Aorta (tissue), 5 donors: ENCODE results near the gene BICDL1. TPM values are rescaled to one million over a fixed set of nuclear protein-coding genes. Genes with fewer than 3 reads are reported as not detected.

Source experiments
- ATAC-seq: fragments of 200-7000 bp; cut with Tn5 transposase; one replicate; pipeline ENCODE4 v1.9.1; 2022; ENCODE audit warnings: moderate library complexity; ENCODE audit not compliant: low FRiP score
- DNase-seq, 2 donors: peaks; one replicate each; pipeline ENCODE4 v3.0.0-alpha.2; 2020
- H3K27ac ChIP-seq, 2 donors: one replicate each; pipeline ENCODE4 v1.5.1; 2013; ENCODE audit warnings: low read length in 2 of 2, mild to moderate bottlenecking in 2 of 2, moderate library complexity in 2 of 2, control low read depth in 1 of 2, inconsistent platforms in 1 of 2, low read depth in 1 of 2
- H3K27me3 ChIP-seq, 2 donors: one replicate each; pipeline ENCODE4 v1.6.1; 2013; ENCODE audit warnings: control low read depth in 1 of 2, low read length in 1 of 2, mild to moderate bottlenecking in 1 of 2, moderate library complexity in 1 of 2; ENCODE audit not compliant: insufficient read depth in 2 of 2, control insufficient read depth in 1 of 2
- H3K36me3 ChIP-seq, 2 donors: one replicate each; pipeline ENCODE4 v1.6.1; 2013; ENCODE audit warnings: control low read depth in 1 of 2, low read length in 1 of 2, mild to moderate bottlenecking in 1 of 2; ENCODE audit not compliant: insufficient read depth in 2 of 2, control insufficient read depth in 1 of 2
- H3K4me1 ChIP-seq, 2 donors: one replicate each; pipeline ENCODE4 v1.6.1; 2013; ENCODE audit warnings: low read length in 2 of 2, control low read depth in 1 of 2, mild to moderate bottlenecking in 1 of 2, moderate library complexity in 1 of 2; ENCODE audit not compliant: insufficient read depth in 2 of 2, control insufficient read depth in 1 of 2
- H3K4me3 ChIP-seq, 2 donors: one replicate each; pipeline ENCODE4 v1.5.1; 2013; ENCODE audit warnings: low read length in 2 of 2, control low read depth in 1 of 2, mild to moderate bottlenecking in 1 of 2
- H3K9me3 ChIP-seq: one replicate; pipeline ENCODE4 v1.6.1; 2013; ENCODE audit warnings: mild to moderate bottlenecking, low read length; ENCODE audit not compliant: control insufficient read depth
- WGBS, 2 donors: extraction: QIAGEN DNeasy Blood & Tissue Kit; methylation state at CpG; one replicate each; pipeline ENCODE4 v1.1.7; 2013; 5-methylcytosine and 5-hydroxymethylcytosine counted together
- intact Hi-C, 2 donors: fragments of 100-400 bp; cut with DNase I; formaldehyde crosslinking; loops; one replicate each; pipeline versions ENCODE4 v1.14.2 to v1.15.0; 2022
- polyA plus RNA-seq, 2 donors: library from polyadenylated mRNA; stranded (reverse); fragments of 200-250 nt; gene quantifications; one replicate each; pipeline ENCODE4 v1.2.3, GENCODE V29; 2013
- total RNA-seq, 2 donors: library from RNA; stranded (reverse); fragmentation: NEBNext Ultra II Directional; extraction: Animal tissue kit (Norgen Biotek cat#: 25700); gene quantifications; one replicate each; pipeline ENCODE4 v1.2.1, GENCODE V29; 2021
- donor health status: healthy with polysubstance abuse.
- donor health status: Bipolar disorder and iron deficiency.
- donor health status: DM: no; HTN: no; CAD: no.
- donor health status: DM: no; HTN: no; CAD: no.
- donor health status: DM: yes; HTN: yes; CAD: no.

BICDL1 gene
- total and polyA plus RNA-seq, 4 donors = 0.36 to 1.7 (median 1.3) TPM

DNA sequence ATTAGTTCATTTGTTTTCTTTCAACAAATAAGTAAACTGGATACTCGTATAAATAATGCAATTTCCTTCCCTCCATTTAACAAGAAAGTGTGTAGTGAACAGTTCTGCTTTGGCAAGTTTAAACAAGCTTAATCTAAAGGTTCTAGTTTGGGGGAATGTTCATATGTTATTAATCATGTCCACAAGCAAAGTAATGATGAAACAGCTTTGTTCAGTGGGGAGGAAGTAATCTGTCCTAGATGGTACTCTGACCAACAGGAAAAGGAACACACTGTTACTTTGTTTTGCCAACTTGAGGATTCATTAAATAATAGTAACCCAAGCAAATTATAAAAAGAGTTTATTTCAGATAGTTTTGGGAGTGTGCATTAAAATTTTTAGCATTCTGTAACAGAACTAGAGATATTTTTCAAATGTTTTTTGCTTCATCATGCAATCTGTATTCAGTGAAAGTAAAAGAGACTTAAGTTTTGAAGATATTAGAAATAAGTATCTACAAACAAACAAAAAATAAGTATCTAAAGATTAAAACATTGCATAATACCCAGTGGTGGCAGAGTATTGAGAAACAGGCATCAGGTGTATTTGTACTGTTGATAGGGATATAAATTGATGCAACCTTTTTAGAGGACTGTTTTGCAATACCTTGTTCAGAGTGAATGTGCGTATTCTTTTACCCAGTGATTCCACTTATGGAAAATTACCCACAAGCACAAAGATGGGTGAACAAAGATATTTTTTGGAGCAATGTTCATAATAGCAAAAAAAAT, 66.4 kb downstream of the BICDL1 start:
- Histone ChIP-seq H3K36me3 (no peaks in the 10 kb centered on the region), H3K4me3 (no peak overlapping the region), H3K27me3 (no peaks in the 10 kb centered on the region), H3K27ac (no peak overlapping the region), H3K9me3 (no peaks in the 10 kb centered on the region), H3K4me1 (no peaks in the 10 kb centered on the region)
- ATAC-seq (no peak), DNase-seq (no peak)
- intact Hi-C loops = no loop called here
- 69 to 77% methylated on average over 2 of the region's 2 CpGs for WGBS, 2 donors

DNA sequence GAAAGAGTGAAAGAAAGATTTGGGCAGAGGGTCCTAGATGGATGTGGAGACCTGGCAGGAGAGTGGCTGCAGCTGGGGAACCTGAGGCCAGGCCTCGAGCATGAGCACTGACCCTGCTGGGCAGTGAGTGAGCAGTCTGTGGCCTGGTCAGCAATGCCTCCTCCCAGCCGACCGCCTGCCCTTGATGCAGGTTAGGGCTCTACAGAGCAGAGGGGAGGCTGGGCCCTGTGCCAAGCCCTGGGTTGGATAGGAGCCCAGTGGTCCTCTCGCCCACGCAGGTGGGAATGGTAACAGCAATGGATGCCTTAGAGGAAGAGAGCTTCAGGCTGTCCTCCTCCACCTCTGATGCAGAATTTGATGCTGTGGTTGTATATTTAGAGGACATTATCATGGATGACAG, 67.7 kb downstream of the BICDL1 start:
- H3K27ac ChIP-seq = no peak overlapping the region
- H3K27me3 ChIP-seq = no peaks in the 10 kb centered on the region
- DNase-seq (no peak), ATAC-seq (no peak)
- no peaks in the 10 kb centered on the region for H3K36me3 ChIP-seq
- H3K4me3 ChIP-seq = no peak overlapping the region
- intact Hi-C loops = no loop called here
- no peaks in the 10 kb centered on the region for H3K4me1 ChIP-seq
- no peaks in the 10 kb centered on the region for H3K9me3 ChIP-seq
- WGBS, 2 donors = 51 to 57% methylated on average over 5 of the region's 5 CpGs

DNA sequence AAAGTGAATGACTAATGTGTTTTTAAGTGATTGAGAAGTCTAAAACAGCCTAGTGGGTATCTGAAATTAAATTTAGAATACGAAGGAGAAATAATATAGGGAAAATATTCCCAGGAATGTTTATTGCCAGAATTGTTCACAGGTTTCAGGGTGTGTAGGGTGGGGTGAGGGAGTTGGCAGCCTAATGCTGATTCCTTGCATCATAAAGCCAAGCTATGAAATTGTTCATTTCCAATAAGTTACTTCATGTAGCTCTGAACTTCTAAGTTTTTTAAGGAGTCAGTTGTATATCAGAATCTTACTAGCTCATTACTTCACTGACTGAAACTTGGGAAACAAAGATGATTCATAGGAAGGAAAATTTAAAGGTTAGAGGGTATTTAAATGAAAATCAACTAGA, 71.2 kb downstream of the BICDL1 start:
- DNase-seq (no peak), ATAC-seq (no peak)
- intact Hi-C loops = no loop called here
- 40 to 57% methylated on average over 1 of the region's 1 CpG for WGBS, 2 donors
- Histone ChIP-seq H3K4me3 (no peak overlapping the region), H3K27ac (no peak overlapping the region), H3K36me3 (no peaks in the 10 kb centered on the region), H3K9me3 (no peaks in the 10 kb centered on the region), H3K27me3 (no peaks in the 10 kb centered on the region), H3K4me1 (no peaks in the 10 kb centered on the region)

DNA sequence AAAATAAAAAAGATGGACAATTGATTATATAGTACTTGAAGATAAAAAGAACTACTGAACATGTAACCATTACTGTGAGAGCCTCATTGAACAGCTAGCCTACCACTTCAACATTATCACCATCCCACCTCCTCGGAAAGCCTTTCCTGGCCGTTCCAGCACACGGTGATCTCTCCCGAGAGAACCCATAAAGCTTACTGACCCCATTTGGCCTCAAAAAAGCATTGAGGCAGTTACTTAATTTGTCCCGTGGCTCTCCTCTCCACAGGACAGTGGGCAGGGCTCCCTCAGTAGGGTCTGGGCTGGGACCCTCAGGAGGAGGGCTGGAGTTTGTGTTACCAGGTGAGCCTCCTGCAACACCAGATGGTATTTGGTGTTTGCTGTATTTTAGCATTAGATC, 71.7 kb downstream of the BICDL1 start:
- Histone ChIP-seq H3K9me3 (no peaks in the 10 kb centered on the region), H3K36me3 (no peaks in the 10 kb centered on the region), H3K27ac (no peak overlapping the region), H3K4me1 (no peaks in the 10 kb centered on the region), H3K4me3 (no peak overlapping the region), H3K27me3 (no peaks in the 10 kb centered on the region)
- 18 to 31% methylated on average over 5 of the region's 5 CpGs for WGBS, 2 donors
- ATAC-seq (no peak), DNase-seq (no peak)
- intact Hi-C loops = no loop called here

DNA sequence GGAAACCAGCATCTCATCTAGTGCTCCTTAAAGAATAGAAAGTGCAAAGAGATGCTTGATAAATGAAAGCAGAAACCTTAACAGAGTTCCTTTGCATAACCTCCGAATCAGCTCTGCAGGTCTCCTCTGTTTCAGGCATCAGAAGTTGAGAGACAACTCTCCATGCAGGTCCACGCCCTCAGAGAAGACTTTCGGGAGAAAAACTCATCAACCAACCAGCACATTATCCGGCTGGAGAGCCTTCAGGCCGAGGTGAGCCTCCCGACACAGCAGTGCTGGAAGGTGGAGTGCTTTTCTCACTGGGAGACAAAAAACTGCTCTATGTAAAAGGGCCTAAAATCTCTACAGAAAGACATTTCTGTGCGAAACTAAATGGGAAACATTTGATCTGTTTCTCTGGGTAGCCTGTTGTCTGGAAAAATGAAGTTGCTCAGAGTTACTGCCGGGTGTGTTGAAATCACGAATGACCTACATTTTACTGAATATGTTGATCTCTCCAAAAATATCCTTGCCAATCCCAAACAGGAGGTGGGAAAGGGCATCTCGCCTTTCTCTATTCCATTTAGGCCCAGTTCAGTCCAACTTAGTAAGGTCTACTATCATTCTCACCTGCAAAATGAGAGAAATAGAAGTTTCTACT, 72.7 kb downstream of the BICDL1 start:
- WGBS, 2 donors = 77 to 78% methylated on average over 10 of the region's 10 CpGs
- no peak overlapping the region for H3K27ac ChIP-seq
- H3K27me3 ChIP-seq = no peaks in the 10 kb centered on the region
- intact Hi-C loops = no loop called here
- no peak overlapping the region for H3K4me3 ChIP-seq
- no peak for ATAC-seq
- H3K4me1 ChIP-seq = no peaks in the 10 kb centered on the region
- no peaks in the 10 kb centered on the region for H3K9me3 ChIP-seq
- no peaks in the 10 kb centered on the region for H3K36me3 ChIP-seq
- no peak for DNase-seq

DNA sequence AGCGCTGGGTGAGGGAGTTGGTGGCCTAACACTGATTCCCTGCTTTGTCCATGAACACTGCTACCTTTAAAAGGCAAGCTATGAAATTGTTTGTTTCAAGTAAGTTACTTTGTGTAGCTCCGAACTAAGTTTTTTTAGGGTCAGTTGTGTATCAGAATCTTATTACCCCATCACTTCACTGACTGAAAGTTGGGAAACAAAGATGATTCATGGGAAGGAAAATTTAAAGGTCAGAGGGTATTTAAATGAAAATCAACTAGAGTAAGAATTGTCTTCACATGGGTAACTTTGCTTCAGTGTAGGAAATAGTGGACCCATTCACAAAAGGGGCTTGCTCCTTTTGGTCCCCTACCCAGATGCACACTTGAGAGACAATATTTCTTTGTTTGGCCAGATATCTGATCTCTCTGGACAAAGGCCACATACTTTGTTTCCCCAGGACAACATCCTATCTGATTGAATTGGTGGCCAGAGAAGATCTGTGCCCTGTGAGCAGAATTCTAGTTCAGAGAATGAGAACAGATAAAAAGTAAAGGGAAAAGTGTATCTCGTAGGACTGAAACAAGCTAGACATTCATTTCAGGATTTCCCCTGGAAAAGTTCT, 74.0 kb downstream of the BICDL1 start:
- no peak overlapping the region for H3K4me3 ChIP-seq
- intact Hi-C loops = no loop called here
- H3K4me1 ChIP-seq = no peaks in the 10 kb centered on the region
- no peaks in the 10 kb centered on the region for H3K36me3 ChIP-seq
- H3K27ac ChIP-seq = no peak overlapping the region
- DNase-seq (no peak), ATAC-seq (no peak)
- no peaks in the 10 kb centered on the region for H3K27me3 ChIP-seq
- H3K9me3 ChIP-seq = no peaks in the 10 kb centered on the region
- WGBS, 2 donors = 77 to 78% methylated on average over 3 of the region's 3 CpGs

DNA sequence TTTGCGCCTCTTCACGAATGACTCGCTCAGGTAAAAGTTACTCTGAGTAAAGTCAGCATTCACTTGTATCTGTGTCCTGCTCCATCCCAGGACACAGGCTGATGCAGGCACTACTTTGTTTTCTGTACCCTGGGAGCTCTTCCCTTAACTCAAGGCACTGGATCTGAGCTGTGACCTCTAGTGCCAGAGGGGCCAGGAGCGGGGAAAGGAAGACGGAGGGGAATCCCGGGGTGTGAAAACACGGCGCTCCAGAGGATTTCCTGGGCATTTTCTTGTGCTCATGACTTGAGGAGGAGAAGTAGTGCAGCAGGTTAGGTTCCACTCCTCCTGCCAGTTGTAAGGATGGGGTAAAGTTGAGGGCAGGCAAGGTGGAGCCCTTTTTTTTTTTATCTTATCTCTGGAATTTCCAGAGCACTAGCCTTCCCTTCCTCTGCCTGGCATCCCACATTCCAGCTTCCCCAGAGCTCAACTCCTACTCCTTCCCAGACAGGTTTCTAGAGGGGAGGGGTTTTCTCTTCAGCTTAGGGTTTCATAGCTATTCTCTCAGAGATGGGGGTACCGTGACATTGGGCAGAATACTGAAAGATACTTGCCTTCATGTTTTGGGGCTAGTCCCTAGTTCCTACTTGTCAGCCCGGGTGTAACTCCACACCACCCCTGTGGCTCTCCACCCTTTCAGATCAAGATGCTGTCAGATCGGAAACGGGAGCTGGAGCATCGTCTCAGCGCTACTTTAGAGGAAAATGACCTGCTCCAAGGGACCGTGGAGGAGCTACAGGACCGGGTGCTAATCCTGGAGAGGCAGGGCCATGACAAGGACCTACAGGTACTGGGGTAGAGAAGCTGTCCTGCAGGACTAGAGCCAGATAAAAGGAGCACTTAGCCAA, 75.3 kb downstream of the BICDL1 start:
- no peak overlapping the region for H3K27ac ChIP-seq
- H3K27me3 ChIP-seq = no peaks in the 10 kb centered on the region
- DNase-seq (no peak), ATAC-seq (no peak)
- no peaks in the 10 kb centered on the region for H3K9me3 ChIP-seq
- WGBS, 2 donors = 56 to 60% methylated on average over 16 of the region's 16 CpGs
- no peaks in the 10 kb centered on the region for H3K4me1 ChIP-seq
- H3K4me3 ChIP-seq = no peak overlapping the region
- intact Hi-C loops = no loop called here
- no peaks in the 10 kb centered on the region for H3K36me3 ChIP-seq

DNA sequence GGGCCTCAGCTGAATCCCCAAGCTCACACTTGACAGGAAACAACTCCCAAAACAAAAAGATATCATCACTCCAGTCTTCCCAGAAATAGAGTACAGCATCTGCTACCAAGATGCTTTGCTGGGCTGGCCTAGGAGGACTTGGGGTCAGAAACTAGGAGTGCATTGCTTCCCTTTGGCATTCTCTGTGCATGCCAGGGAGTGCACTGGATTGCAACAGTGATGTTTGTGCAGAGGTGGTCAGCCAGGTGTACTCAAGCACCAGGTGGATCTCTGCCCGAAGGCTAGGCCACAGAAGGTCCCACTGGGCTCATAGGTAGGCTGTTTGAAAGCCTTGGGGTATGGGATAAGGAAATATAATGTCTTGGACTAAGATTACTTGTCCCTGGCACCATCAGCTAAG, 76.4 kb downstream of the BICDL1 start:
- intact Hi-C loops = no loop called here
- Histone ChIP-seq H3K4me3 (no peak overlapping the region), H3K27me3 (no peaks in the 10 kb centered on the region), H3K27ac (no peak overlapping the region), H3K4me1 (no peaks in the 10 kb centered on the region), H3K9me3 (no peaks in the 10 kb centered on the region), H3K36me3 (no peaks in the 10 kb centered on the region)
- WGBS, 2 donors = 92 to 93% methylated on average over 1 of the region's 1 CpG
- DNase-seq = no peak
- no peak for ATAC-seq
